AG04449 (cell line): Measurements from ENCODE around the gene SEMA4A.

Experiments used
- CTCF ChIA-PET: fragments of 350-600 bp; formaldehyde crosslinking; extraction: SDS; loops from one replicate; lab custom pipeline; 2021; ENCODE audit warnings: antibody characterized with exemption; lab: Yijun Ruan, JAX
- POLR2A ChIA-PET: fragments of 400-600, 350-600 bp; formaldehyde crosslinking; extraction: SDS; loops from one replicate; lab custom pipeline; 2020; ENCODE audit warnings: antibody characterized with exemption, inconsistent platforms; lab: Yijun Ruan, JAX
- DNase-seq: peaks from one replicate; pipeline ENCODE4 v3.0.0-alpha.2; 2010; ENCODE audit warnings: low read depth, low spot score
- H3K4me3 ChIP-seq: 2 replicates; pipeline ENCODE4 v1.5.1; 2011; ENCODE audit warnings: low read depth, mild to moderate bottlenecking, control low read depth, low read length
- TF ChIP-seq, protein P1 (sequence below): IDR thresholded peaks from one replicate; pipeline ENCODE4 v1.5.1; 2011; ENCODE audit warnings: mild to moderate bottlenecking, moderate library complexity, low read length, control low read depth, inconsistent platforms; ENCODE audit not compliant: insufficient read depth; ENCODE audit errors: missing control alignments

SEMA4A gene

DNA sequence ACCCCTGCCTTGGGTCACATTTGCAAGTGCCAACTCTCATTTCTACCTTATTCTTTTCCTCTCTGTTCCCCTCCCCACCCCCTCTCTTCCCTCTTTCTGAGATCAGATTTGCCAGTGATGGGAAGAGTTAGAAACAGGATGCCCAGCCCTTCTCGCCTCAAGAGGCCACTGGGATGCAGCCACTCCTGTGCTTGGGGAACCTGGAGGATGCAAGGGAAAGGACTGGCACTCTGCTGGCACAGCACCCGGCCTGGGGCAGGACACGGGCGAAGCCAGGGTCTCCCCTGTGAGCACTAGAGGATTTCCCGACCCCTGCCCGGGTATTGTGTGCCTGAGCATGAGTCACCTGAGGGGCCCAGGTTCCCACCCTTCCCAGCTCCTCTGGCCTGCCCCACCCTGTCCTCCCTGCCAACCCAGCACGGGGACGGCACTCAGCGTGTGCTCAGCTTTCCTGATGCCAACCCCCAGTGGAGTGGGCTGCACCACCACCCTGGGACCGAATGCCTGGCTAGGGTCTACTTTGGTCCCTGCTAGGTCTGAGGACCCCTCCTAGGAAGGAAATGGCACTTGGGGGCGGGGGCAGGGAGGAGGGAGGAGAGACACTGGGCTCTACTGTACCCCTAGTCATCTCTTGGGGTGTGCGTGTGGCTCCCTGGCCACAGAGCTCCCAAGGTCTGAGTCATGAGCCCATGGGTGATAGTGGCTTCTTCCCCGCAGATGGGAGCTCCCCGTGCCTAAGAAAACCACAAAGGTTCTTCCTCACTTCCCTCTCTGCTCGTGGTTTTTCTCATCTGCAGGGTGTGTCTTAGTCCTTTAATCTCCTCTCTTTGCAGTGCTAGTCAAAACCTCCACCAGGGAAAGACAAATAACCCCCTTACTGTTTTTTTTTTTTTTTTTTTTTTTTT is 26.5 kb upstream of the SEMA4A start:
- ChIA-PET POLR2A (interaction anchor here (0.7 to 6.8 kb wide), 5 partner anchors 11 to 156 kb away, joined by 3 to 216 read pairs (median 47); partner anchors contain the start of genes LMNA and SMG5), CTCF (interaction anchor here (1.8 to 46.3 kb wide), 5 partner anchors 10 to 97 kb away, joined by 8 to 1837 read pairs (median 115); partner anchors contain the start of genes LMNA and MEX3A)
- DNase-seq: peak; percentile 83
- TF ChIP-seq, protein P1, sequence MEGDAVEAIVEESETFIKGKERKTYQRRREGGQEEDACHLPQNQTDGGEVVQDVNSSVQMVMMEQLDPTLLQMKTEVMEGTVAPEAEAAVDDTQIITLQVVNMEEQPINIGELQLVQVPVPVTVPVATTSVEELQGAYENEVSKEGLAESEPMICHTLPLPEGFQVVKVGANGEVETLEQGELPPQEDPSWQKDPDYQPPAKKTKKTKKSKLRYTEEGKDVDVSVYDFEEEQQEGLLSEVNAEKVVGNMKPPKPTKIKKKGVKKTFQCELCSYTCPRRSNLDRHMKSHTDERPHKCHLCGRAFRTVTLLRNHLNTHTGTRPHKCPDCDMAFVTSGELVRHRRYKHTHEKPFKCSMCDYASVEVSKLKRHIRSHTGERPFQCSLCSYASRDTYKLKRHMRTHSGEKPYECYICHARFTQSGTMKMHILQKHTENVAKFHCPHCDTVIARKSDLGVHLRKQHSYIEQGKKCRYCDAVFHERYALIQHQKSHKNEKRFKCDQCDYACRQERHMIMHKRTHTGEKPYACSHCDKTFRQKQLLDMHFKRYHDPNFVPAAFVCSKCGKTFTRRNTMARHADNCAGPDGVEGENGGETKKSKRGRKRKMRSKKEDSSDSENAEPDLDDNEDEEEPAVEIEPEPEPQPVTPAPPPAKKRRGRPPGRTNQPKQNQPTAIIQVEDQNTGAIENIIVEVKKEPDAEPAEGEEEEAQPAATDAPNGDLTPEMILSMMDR: no peak
- H3K4me3 ChIP-seq: peak overlapping the region; percentile 48

DNA sequence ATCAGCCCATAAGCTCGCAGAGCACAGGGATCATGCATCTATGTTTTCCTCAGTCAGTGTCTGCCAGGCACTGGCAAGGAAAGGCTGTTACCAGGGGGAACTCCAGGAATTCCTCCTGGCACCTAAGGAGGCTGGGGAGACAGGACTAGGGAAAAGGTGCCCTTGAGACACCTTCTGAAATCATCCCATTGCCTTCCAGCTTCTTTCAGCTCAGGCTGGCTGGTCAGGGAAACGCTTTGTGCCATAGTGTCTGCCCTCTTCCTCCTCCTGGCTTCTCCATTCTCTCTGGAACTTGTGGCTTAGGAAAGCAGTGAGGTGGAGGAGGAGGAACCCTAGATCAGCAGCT is 25.1 kb upstream of the SEMA4A start:
- DNase-seq: no peak
- POLR2A ChIA-PET: interaction anchor here (1.0 to 6.8 kb wide), 4 partner anchors 9 to 30 kb away, joined by 3 to 216 read pairs (median 54); partner anchors contain the start of gene LMNA
- H3K4me3 ChIP-seq: peak overlapping the region; percentile 44
- TF ChIP-seq, protein P1: no peak
- CTCF ChIA-PET: interaction anchor here (1.5 to 46.3 kb wide), 6 partner anchors 9 to 191 kb away, joined by 3 to 1837 read pairs (median 84); partner anchors contain the start of genes LMNA and MEX3A

DNA sequence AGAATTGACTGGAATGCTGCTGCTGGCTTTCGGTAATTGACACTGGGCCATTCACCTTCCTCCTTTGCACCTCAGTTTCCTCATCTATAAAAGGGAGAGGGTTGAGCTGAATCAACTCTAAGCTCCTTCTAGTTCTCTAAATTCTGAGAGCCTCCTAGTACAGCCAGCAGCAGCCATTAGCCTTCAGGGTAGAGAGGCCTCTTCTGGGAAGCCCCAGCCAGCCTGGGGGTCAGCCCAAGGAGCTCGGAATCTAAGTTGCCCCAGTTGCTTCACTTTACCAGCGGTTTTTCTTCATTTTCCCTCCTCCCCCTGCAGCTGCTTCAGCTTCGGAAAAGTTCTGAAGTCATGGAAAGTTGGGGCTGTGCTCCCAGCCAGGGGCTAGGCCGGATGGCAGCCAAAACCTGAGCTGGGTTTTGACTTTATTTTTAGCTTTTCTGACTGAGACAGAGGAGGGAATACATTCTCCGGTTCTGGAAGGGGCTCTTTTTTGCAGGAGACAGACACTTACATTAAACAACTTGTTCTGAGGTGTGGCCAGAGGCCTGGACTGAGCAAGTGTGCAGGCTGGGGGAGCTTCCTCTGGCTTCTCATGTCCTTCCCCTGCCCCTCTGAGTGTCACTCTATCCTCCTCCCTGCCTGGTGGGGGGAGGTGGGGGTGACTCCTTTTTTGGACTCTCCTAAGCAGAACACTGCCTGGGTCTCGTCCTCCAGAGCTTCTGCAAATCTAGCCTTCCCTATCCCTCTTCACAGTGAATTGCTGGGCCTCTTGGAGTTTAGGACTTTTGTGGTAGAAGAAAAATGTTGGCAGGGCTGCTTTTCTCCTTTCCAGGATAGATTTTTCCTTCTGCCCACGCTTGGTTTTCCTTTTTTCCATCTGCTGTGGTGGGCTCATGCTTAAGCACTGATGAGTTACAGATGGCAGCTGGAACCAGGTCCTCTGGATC is 24.5 kb upstream of the SEMA4A start:
- TF ChIP-seq, protein P1: no peak
- POLR2A ChIA-PET: interaction anchor here (0.9 to 6.8 kb wide), 7 partner anchors 8 to 36 kb away, joined by 3 to 216 read pairs (median 4); partner anchors contain the start of gene LMNA
- CTCF ChIA-PET: interaction anchor here (0.6 to 46.3 kb wide), 11 partner anchors 8 to 201 kb away, joined by 3 to 1837 read pairs (median 4); partner anchors contain the start of genes LMNA and MEX3A
- peak overlapping the region; percentile 44 for H3K4me3 ChIP-seq
- no peak for DNase-seq

DNA sequence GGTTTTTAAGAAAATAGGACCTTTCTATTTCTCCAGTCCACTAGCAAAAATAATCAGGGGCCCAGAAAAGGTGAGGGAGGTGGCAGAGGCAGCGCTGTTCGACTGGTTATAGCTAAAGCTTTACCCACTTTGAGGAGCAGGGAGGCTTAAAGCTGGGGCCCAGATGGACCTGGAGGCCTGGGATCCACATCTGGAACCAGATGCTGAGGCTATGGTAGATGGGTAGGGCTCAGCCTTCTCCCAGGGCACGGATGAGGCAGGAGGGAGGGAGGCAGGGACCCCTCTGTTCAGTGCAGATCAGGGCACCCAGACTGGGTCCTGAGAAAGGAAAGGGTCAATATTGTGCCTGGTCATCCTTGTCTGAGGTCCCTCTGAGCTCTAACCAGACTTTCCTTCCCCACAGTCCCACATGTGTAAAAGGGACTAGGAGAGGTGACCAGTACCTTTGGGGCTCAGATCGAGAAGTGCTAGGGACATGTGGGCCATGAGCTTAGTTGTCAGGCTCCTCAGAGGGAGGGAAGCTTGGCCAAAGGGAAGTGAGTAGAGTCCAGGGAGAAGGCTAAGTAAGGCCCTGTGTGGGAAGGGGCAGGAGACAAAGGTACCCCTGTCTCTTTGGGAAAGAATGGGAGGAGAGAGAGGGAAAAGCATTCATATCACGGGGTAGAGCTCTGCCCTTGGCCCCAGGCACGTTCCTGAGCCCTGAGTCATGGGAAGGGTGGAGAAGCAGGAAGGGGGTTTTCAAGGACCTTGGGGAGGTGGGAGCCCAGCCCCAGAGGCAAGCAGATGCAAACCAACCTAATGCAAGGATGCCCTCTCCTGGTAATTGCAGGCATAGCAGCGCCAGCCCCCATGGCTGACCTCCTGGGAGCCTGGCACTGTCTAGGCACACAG is 23.5 kb upstream of the SEMA4A start:
- CTCF ChIA-PET: interaction anchor here (0.7 to 46.3 kb wide), 23 partner anchors 13 to 229 kb away, joined by 3 to 1837 read pairs (median 4); partner anchors contain the start of genes LAMTOR2, LMNA, MEX3A and PMF1
- H3K4me3 ChIP-seq: peak overlapping the region; percentile 26
- DNase-seq: peak; percentile 80
- TF ChIP-seq, protein P1: peak; percentile 96
- POLR2A ChIA-PET: interaction anchor here (0.9 to 6.8 kb wide), 8 partner anchors 9 to 37 kb away, joined by 3 to 216 read pairs (median 4); partner anchors contain the start of gene LMNA

DNA sequence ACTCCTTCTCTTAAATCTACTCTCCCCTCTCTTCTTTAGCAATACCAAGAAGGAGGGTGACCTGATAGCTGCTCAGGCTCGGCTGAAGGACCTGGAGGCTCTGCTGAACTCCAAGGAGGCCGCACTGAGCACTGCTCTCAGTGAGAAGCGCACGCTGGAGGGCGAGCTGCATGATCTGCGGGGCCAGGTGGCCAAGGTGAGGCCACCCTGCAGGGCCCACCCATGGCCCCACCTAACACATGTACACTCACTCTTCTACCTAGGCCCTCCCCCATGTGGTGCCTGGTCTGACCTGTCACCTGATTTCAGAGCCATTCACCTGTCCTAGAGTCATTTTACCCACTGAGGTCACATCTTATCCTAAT is 22.8 kb upstream of the SEMA4A start:
- ChIA-PET POLR2A (interaction anchor here (1.0 to 6.8 kb wide), 7 partner anchors 9 to 32 kb away, joined by 4 to 216 read pairs (median 4); partner anchors contain the start of gene LMNA), CTCF (interaction anchor here (0.8 to 46.3 kb wide), 16 partner anchors 13 to 229 kb away, joined by 3 to 1837 read pairs (median 4); partner anchors contain the start of genes LMNA, MEX3A and PMF1)
- no peak for DNase-seq
- no peak overlapping the region for H3K4me3 ChIP-seq
- TF ChIP-seq, protein P1: no peak
